KMS-11 (cell line): Measurements from ENCODE around the gene ZDHHC5.

Experiments
- H2AFZ ChIP-seq: fragments of 200-600 bp; sonication (generic); 2 replicates; pipeline ENCODE4 v1.6.1; 2016; ENCODE audit warnings: antibody characterized with exemption, mixed run types, low read depth
- H3K27ac ChIP-seq: fragments of 200-600 bp; sonication (generic); 2 replicates; pipeline ENCODE4 v1.6.1; 2016; ENCODE audit warnings: mild to moderate bottlenecking, mixed run types
- H3K27me3 ChIP-seq: fragments of 200-600 bp; sonication (generic); 2 replicates; pipeline ENCODE4 v1.6.1; 2017; ENCODE audit warnings: mild to moderate bottlenecking, low read depth, mixed run types, moderate library complexity; ENCODE audit not compliant: insufficient read depth
- H3K36me3 ChIP-seq: fragments of 200-600 bp; sonication (generic); 2 replicates; pipeline ENCODE4 v1.6.1; 2017; ENCODE audit warnings: mild to moderate bottlenecking, mixed run types; ENCODE audit not compliant: insufficient read depth
- H3K4me1 ChIP-seq: fragments of 200-600 bp; sonication (generic); 2 replicates; pipeline ENCODE4 v1.6.1; 2016; ENCODE audit warnings: mild to moderate bottlenecking, low read depth, mixed run types; ENCODE audit not compliant: poor library complexity, severe bottlenecking
- H3K4me2 ChIP-seq: fragments of 200-600 bp; sonication (generic); 2 replicates; pipeline ENCODE4 v1.7.0; 2016; ENCODE audit warnings: mild to moderate bottlenecking, mixed run types
- H3K4me3 ChIP-seq: fragments of 200-600 bp; sonication (generic); IDR thresholded peaks from 2 replicates; pipeline ENCODE4 v1.6.1; 2017; ENCODE audit warnings: low read depth, low read length, mixed read lengths; ENCODE audit not compliant: insufficient read depth
- H3K79me2 ChIP-seq: fragments of 200-600 bp; sonication (generic); 2 replicates; pipeline ENCODE4 v1.6.1; 2016; ENCODE audit warnings: low read depth, mixed run types; ENCODE audit not compliant: insufficient read depth
- H3K9ac ChIP-seq: fragments of 200-600 bp; sonication (generic); 2 replicates; pipeline ENCODE4 v1.6.1; 2016; ENCODE audit warnings: mild to moderate bottlenecking, mixed run types
- H4K20me1 ChIP-seq: fragments of 200-600 bp; sonication (generic); 2 replicates; pipeline ENCODE4 v1.6.1; 2016; ENCODE audit warnings: mild to moderate bottlenecking, mixed run types; ENCODE audit not compliant: insufficient read depth
- TF ChIP-seq, protein P1 (sequence below): fragments of 200-600 bp; sonication (generic); conservative IDR thresholded peaks from 2 replicates; pipeline ENCODE4 v1.6.1; 2017; ENCODE audit warnings: low read depth, mild to moderate bottlenecking, antibody characterized with exemption, low read length, moderate library complexity, mixed read lengths

The ZDHHC5 gene

DNA sequence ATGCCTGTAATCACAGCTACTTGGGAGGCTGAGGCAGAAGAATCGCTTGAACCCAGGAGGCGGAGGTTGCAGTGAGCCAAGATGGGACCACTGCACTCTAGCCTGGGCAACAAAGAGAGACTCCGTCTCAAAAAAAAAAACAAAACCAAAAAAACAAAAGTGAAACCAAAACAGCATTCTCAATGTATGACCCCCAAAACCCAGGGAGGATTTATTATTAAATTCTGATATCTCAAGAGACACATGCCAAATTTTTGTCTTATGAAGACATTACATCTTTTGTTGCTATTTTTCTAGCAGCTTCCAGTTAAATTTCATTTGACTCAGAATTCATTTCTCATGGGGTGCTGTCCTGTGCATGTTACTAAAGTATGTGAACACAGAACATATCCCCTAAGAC lies 15.3 kb upstream of the ZDHHC5 start:
- peaks cover 10% of the 10 kb centered on the region for H3K4me1 ChIP-seq
- H4K20me1 ChIP-seq, result no peaks in the 10 kb centered on the region
- no peak overlapping the region for H3K27ac ChIP-seq
- H3K27me3 ChIP-seq, result peaks cover 16% of the 10 kb centered on the region
- TF ChIP-seq, protein P1, sequence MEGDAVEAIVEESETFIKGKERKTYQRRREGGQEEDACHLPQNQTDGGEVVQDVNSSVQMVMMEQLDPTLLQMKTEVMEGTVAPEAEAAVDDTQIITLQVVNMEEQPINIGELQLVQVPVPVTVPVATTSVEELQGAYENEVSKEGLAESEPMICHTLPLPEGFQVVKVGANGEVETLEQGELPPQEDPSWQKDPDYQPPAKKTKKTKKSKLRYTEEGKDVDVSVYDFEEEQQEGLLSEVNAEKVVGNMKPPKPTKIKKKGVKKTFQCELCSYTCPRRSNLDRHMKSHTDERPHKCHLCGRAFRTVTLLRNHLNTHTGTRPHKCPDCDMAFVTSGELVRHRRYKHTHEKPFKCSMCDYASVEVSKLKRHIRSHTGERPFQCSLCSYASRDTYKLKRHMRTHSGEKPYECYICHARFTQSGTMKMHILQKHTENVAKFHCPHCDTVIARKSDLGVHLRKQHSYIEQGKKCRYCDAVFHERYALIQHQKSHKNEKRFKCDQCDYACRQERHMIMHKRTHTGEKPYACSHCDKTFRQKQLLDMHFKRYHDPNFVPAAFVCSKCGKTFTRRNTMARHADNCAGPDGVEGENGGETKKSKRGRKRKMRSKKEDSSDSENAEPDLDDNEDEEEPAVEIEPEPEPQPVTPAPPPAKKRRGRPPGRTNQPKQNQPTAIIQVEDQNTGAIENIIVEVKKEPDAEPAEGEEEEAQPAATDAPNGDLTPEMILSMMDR, result no peak
- no peak overlapping the region for H3K4me3 ChIP-seq
- H3K36me3 ChIP-seq, result no peaks in the 10 kb centered on the region
- H2AFZ ChIP-seq, result no peak overlapping the region
- H3K4me2 ChIP-seq, result no peak overlapping the region
- H3K79me2 ChIP-seq, result peaks cover 1% of the 10 kb centered on the region
- H3K9ac ChIP-seq, result no peak overlapping the region

DNA sequence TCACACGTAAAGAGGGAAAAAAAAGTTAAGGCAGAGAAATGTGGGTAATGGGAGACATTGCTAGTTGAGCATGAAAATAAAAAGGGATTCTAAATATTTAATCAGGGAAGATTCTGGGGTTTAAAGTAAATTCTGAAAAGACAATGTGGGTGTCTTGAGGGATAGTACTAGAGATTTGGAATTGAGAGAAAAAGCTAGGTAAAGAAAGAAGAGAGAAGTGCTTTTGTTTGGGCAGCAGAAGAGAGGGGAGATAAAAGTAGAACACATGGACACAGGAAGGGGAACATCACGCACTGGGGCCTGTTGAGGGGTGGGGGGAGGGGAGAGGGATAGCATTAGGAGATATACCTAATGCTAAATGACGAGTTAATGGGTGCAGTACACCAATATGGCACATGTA lies 14.8 kb upstream of the ZDHHC5 start:
- no peak overlapping the region for H3K4me3 ChIP-seq
- H3K36me3 ChIP-seq, result no peaks in the 10 kb centered on the region
- peaks cover 11% of the 10 kb centered on the region for H3K4me1 ChIP-seq
- no peak overlapping the region for H3K9ac ChIP-seq
- no peak overlapping the region for H3K27ac ChIP-seq
- no peaks in the 10 kb centered on the region for H4K20me1 ChIP-seq
- H3K79me2 ChIP-seq, result peaks cover 6% of the 10 kb centered on the region
- TF ChIP-seq, protein P1, result no peak
- H3K4me2 ChIP-seq, result no peak overlapping the region
- peaks cover 11% of the 10 kb centered on the region for H3K27me3 ChIP-seq
- H2AFZ ChIP-seq, result no peak overlapping the region

DNA sequence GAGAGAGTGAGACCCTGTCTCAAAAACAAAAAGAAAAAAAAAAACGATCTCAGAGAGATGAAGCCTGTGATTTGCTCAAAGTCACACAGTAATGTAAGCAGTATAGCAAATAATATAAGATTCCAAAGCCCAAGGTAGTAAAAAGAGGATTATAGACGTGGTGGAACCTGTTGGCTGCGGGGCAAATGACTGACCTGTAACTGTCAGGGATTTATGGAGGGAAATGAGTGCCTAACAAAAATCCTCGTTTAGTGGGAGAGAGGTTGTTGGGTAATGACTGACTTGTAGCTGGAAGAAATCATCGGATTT lies 11.1 kb upstream of the ZDHHC5 start:
- TF ChIP-seq, protein P1, result no peak
- Histone ChIP-seq H2AFZ (peak overlapping the region; percentile 66), H3K4me3 (no peak overlapping the region), H3K4me1 (peaks cover 16% of the 10 kb centered on the region), H3K27me3 (no peaks in the 10 kb centered on the region), H3K27ac (no peak overlapping the region), H3K36me3 (no peaks in the 10 kb centered on the region; the same call in 1 of the 2 replicates), H3K9ac (peak overlapping the region; percentile 69), H3K4me2 (peak overlapping the region; percentile 21; the same call in 1 of the 2 replicates), H3K79me2 (peaks cover 20% of the 10 kb centered on the region), H4K20me1 (no peaks in the 10 kb centered on the region)

DNA sequence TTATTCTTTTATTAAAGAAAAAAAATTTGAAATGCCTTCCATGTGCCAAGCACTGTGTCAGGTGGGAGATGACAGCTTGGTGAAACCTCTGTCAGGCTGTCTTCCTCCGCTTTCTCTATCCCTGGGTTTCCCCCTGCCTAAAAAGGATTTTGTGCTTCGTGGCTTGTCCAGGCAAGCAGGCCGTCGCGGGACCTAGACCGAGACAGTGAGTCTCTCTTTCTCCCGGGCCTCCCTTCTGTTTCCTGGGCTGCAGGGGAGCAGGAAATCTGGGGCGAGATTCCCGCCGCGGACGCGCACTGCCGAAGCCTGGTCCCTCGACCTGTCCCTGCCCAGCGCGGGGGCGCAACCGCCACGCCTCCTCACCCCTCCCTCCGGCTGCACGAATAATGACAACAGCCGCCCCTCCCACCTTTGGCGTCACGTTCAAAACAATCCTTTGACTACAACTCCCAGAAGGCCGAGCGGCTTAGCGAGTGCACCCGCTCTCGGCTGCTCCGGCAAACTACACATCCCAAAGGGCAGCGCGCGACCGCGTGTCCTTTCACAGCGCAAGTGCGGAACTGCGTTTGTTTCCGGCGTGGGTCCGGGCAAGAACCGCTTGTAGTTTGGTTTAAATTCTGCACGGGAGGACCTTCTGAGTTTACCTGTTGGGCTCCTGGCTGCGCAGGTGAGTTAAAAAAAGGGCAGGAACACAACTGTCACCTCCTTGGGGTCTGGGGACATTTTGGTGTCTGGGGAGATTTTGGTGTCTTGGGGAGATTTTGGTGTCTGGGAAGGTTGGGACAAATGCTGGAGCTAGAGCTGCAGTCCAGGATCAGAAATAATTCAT lies 10.5 kb upstream of the ZDHHC5 start, which contains the start of gene CLP1:
Gene CLP1, plus strand, starts transcription at position 569 of the 829 bp plus-strand sequence. CDS start 1,715 bp downstream, outside the sequence.
- Histone ChIP-seq H3K4me2 (peak within 1 kb of the TSS; percentile 93), H3K79me2 (peaks cover 20% of the 10 kb centered on the region), H3K27ac (peak within 1 kb of the TSS; percentile 19; the same call in 1 of the 2 replicates), H4K20me1 (no peaks in the 10 kb centered on the region), H3K9ac (peak within 1 kb of the TSS; percentile 69), H3K27me3 (no peaks in the 10 kb centered on the region), H3K36me3 (no peaks in the 10 kb centered on the region; the same call in 1 of the 2 replicates), H3K4me1 (peaks cover 16% of the 10 kb centered on the region), H2AFZ (peak within 1 kb of the TSS; percentile 66), H3K4me3 (no peak within 1 kb of the TSS)
- TF ChIP-seq, protein P1, result no peak
